Trophoblast cell (in vitro differentiated cells and primary cell): Measurements from ENCODE around the gene CYP1A1. TPM values are rescaled to one million over a fixed set of nuclear protein-coding genes. Genes with fewer than 3 reads are reported as not detected.

Experiments
- DNase-seq, 2 donors: peaks; one replicate each; pipeline ENCODE4 v3.0.0-alpha.2; 2016
- H2AFZ ChIP-seq: 2 replicates; pipeline ENCODE4 v1.6.1; 2013; ENCODE audit warnings: low read length, moderate library complexity, mild to moderate bottlenecking; ENCODE audit not compliant: insufficient read depth, poor library complexity
- H2AK5ac ChIP-seq: 2 replicates; pipeline ENCODE4 v1.6.1; 2013; ENCODE audit warnings: mild to moderate bottlenecking, low read length
- H2BK120ac ChIP-seq: 2 replicates; pipeline ENCODE4 v1.6.1; 2013; ENCODE audit warnings: low read length, mild to moderate bottlenecking, moderate library complexity; ENCODE audit not compliant: insufficient read depth, poor library complexity
- H2BK12ac ChIP-seq: 2 replicates; pipeline ENCODE4 v1.6.1; 2013; ENCODE audit warnings: mild to moderate bottlenecking, low read length, moderate library complexity
- H2BK5ac ChIP-seq: 2 replicates; pipeline ENCODE4 v1.6.1; 2013; ENCODE audit warnings: low read length, low read depth, moderate library complexity, mild to moderate bottlenecking; ENCODE audit not compliant: poor library complexity
- H3K14ac ChIP-seq: 2 replicates; pipeline ENCODE4 v1.6.1; 2013; ENCODE audit warnings: mild to moderate bottlenecking, low read length
- H3K18ac ChIP-seq: 2 replicates; pipeline ENCODE4 v1.6.1; 2013; ENCODE audit warnings: mild to moderate bottlenecking, low read length
- H3K23ac ChIP-seq: 2 replicates; pipeline ENCODE4 v1.6.1; 2013; ENCODE audit warnings: low read length
- H3K27ac ChIP-seq: 2 replicates; pipeline ENCODE4 v1.5.1; 2013; ENCODE audit warnings: low read depth, mild to moderate bottlenecking, inconsistent platforms, low read length, moderate library complexity
- H3K27me3 ChIP-seq: 2 replicates; pipeline ENCODE4 v1.6.1; 2013; ENCODE audit warnings: inconsistent platforms, mild to moderate bottlenecking, low read length, moderate library complexity; ENCODE audit not compliant: insufficient read depth
- H3K36me3 ChIP-seq, 2 experiments: 1 replicate in 1 of 2; 2 replicates in 1 of 2; pipeline ENCODE4 v1.6.1; 2013; ENCODE audit warnings: low read length in 2 of 2, mild to moderate bottlenecking in 2 of 2, moderate library complexity in 1 of 2; ENCODE audit not compliant: insufficient read depth in 2 of 2, control insufficient read depth in 1 of 2
- H3K4ac ChIP-seq: 2 replicates; pipeline ENCODE4 v1.6.1; 2013; ENCODE audit warnings: low read depth, mild to moderate bottlenecking, low read length, moderate library complexity
- H3K4me1 ChIP-seq, 2 experiments: 1 replicate in 1 of 2; 2 replicates in 1 of 2; pipeline ENCODE4 v1.6.1; 2013; ENCODE audit warnings: low read length in 2 of 2, mild to moderate bottlenecking in 2 of 2, moderate library complexity in 1 of 2; ENCODE audit not compliant: insufficient read depth in 2 of 2, control insufficient read depth in 1 of 2
- H3K4me2 ChIP-seq: 2 replicates; pipeline ENCODE4 v1.6.1; 2013; ENCODE audit warnings: inconsistent platforms, mild to moderate bottlenecking, low read length, moderate library complexity
- H3K4me3 ChIP-seq: 2 replicates; pipeline ENCODE4 v1.5.1; 2013; ENCODE audit warnings: mild to moderate bottlenecking, low read depth, low read length, inconsistent platforms
- H3K79me1 ChIP-seq: one replicate; pipeline ENCODE4 v1.6.1; 2013; ENCODE audit warnings: low read length
- H3K79me2 ChIP-seq: 2 replicates; pipeline ENCODE4 v1.6.1; 2013; ENCODE audit warnings: low read length, mild to moderate bottlenecking; ENCODE audit not compliant: control insufficient read depth, insufficient read depth, poor library complexity
- H3K9ac ChIP-seq: 2 replicates; pipeline ENCODE4 v1.6.1; 2013; ENCODE audit warnings: mild to moderate bottlenecking, low read length
- H3K9me3 ChIP-seq: 2 replicates; pipeline ENCODE4 v1.6.1; 2013; ENCODE audit warnings: low read depth, mild to moderate bottlenecking, control low read depth, inconsistent platforms, low read length; ENCODE audit not compliant: insufficient read depth
- H4K12ac ChIP-seq: 2 replicates; pipeline ENCODE4 v1.6.1; 2013; ENCODE audit warnings: low read depth, mild to moderate bottlenecking, low read length, moderate library complexity
- H4K8ac ChIP-seq: 2 replicates; pipeline ENCODE4 v1.6.1; 2013; ENCODE audit warnings: low read depth, mild to moderate bottlenecking, low read length, moderate library complexity
- H4K91ac ChIP-seq: one replicate; pipeline ENCODE4 v1.6.1; 2013; ENCODE audit warnings: low read depth, mild to moderate bottlenecking, low read length, moderate library complexity
- WGBS: extraction: QIAGEN DNeasy Blood & Tissue Kit; methylation state at CpG from one replicate; pipeline ENCODE4 v1.1.7; 2013; ENCODE audit warnings: missing lambda C conversion rate; ENCODE audit not compliant: insufficient read length, insufficient coverage; ENCODE audit errors: extremely low coverage; 5-methylcytosine and 5-hydroxymethylcytosine counted together
- polyA plus RNA-seq: library from polyadenylated mRNA; stranded (reverse); fragments of 200-250 nt; gene quantifications from 2 replicates; pipeline ENCODE4 v1.2.3, GENCODE V29; 2013

The CYP1A1 gene, protein sequence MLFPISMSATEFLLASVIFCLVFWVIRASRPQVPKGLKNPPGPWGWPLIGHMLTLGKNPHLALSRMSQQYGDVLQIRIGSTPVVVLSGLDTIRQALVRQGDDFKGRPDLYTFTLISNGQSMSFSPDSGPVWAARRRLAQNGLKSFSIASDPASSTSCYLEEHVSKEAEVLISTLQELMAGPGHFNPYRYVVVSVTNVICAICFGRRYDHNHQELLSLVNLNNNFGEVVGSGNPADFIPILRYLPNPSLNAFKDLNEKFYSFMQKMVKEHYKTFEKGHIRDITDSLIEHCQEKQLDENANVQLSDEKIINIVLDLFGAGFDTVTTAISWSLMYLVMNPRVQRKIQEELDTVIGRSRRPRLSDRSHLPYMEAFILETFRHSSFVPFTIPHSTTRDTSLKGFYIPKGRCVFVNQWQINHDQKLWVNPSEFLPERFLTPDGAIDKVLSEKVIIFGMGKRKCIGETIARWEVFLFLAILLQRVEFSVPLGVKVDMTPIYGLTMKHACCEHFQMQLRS
- polyA plus RNA-seq, result 1.1 TPM in 2 replicates

DNA sequence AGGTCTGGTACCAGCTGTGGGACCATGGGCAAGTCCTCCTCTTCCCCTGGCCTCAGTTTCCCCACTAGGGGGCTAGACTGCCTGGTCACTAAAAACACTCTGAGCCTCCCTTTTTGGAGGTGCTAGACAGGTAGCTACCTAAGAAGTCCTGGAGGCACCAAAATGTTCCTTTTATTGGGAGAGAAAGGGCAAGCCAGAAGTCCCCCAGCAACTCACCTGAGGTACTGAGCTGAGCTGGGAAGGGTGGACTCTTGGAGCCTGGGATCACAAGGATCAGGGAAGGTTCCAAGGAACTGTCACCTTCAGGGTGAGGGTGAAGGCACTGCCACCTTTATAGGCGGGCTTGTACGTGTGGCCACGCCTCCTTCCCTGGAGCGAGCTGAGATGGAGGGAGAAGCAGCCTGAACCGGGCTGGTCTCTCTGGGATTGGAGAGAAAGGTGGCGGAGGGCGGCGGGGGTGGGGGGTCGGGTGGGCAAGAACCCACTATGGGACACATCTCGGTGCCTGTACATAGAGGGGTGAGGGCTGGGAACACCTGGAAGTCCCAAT lies at the start of gene CYP1A1:
TSS of gene CYP1A1 (minus strand) at position 304 of the 550 bp plus-strand sequence. CDS start 2,431 bp downstream, outside the sequence.
- no peak within 1 kb of the TSS for H3K18ac ChIP-seq
- no peak within 1 kb of the TSS for H3K9ac ChIP-seq
- no CpG with 5 or more reads among the region's 10 CpGs for WGBS
- DNase-seq, result peak in 1 of 2 donors; percentile 57
- H3K9me3 ChIP-seq, result peaks cover 12% of the 10 kb centered on the region
- H3K4me1 ChIP-seq, result peaks cover 10% of the 10 kb centered on the region in 2 experiments
- no peak within 1 kb of the TSS for H2BK5ac ChIP-seq
- no peak within 1 kb of the TSS for H4K8ac ChIP-seq
- no peaks in the 10 kb centered on the region for H3K79me2 ChIP-seq
- H3K4me2 ChIP-seq, result peak within 1 kb of the TSS; percentile 71
- peak within 1 kb of the TSS; percentile 45 for H2AFZ ChIP-seq
- H3K4me3 ChIP-seq, result peak within 1 kb of the TSS; percentile 61
- H2BK12ac ChIP-seq, result no peak within 1 kb of the TSS
- peaks cover 19% of the 10 kb centered on the region for H3K27me3 ChIP-seq
- H2AK5ac ChIP-seq, result no peak within 1 kb of the TSS
- H3K23ac ChIP-seq, result no peak within 1 kb of the TSS
- H3K14ac ChIP-seq, result no peak within 1 kb of the TSS
- H3K27ac ChIP-seq, result no peak within 1 kb of the TSS
- no peak within 1 kb of the TSS for H2BK120ac ChIP-seq
- H3K79me1 ChIP-seq, result no peaks in the 10 kb centered on the region
- H4K12ac ChIP-seq, result no peak within 1 kb of the TSS
- no peak within 1 kb of the TSS for H4K91ac ChIP-seq
- H3K4ac ChIP-seq, result no peak within 1 kb of the TSS
- H3K36me3 ChIP-seq, result no peaks in the 10 kb centered on the region

DNA sequence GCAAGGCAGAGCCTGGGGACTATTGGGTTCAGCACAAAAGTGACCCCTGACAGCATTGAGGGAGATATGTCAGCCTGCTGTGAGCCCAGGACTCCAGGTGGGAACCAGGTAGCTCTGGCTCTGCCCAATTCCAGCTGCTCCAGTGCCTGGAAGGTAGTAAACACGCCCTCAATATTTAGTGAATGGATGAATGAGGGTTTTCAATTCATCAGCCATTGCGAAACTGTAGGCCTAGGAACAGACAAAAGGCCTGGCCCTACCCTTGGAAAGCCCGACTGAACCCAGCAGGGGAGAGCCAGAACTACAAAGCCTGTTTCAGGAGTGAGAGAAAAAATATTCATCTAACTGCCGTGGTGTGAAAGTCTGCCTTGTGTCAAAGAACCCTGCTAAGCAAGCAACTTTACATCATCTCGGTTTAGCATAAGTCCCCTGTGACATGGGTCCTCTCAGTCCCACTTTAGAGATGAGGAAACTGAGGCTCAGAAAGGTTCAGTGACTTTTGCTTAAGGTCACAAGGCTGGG lies 48.5 kb upstream of the CYP1A1 start:
- no peaks in the 10 kb centered on the region for H3K79me1 ChIP-seq
- H2BK12ac ChIP-seq, result no peak overlapping the region
- no peaks in the 10 kb centered on the region for H3K36me3 ChIP-seq
- H3K4me3 ChIP-seq, result no peak overlapping the region
- no peaks in the 10 kb centered on the region for H3K79me2 ChIP-seq
- no peaks in the 10 kb centered on the region for H3K27me3 ChIP-seq
- peaks cover 8 to 10% of the 10 kb centered on the region in 2 experiments for H3K4me1 ChIP-seq
- H3K23ac ChIP-seq, result no peak overlapping the region
- no CpG with 5 or more reads among the region's 5 CpGs for WGBS
- no peak overlapping the region for H3K4me2 ChIP-seq
- H2BK5ac ChIP-seq, result no peak overlapping the region
- H3K9ac ChIP-seq, result no peak overlapping the region
- no peak overlapping the region for H3K14ac ChIP-seq
- no peak overlapping the region for H2BK120ac ChIP-seq
- no peak overlapping the region for H4K91ac ChIP-seq
- DNase-seq, result no peak
- H4K12ac ChIP-seq, result no peak overlapping the region
- H3K9me3 ChIP-seq, result no peaks in the 10 kb centered on the region
- no peak overlapping the region for H3K27ac ChIP-seq
- H3K4ac ChIP-seq, result no peak overlapping the region
- H3K18ac ChIP-seq, result no peak overlapping the region
- no peak overlapping the region for H2AK5ac ChIP-seq
- H4K8ac ChIP-seq, result no peak overlapping the region
- no peak overlapping the region for H2AFZ ChIP-seq

DNA sequence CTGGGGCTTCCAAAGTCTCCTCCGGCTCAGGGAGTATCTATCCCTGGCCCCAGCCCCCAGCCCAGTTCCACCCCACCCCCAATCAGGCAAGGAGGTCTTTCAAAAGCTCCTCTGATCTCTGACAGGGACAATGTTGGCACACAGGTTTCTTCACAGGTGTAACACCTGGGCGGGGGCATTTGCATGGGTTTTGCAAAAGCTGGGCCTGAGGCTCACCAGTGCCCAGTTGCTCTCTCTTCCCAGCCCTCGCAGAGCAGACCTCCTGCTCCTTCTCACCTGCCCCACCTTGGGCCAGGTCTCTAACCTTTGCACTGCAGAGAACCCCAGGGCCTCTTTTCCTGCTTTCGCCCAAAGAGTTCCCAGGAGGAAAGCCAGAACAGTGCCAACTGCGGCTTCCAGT lies 48.0 kb upstream of the CYP1A1 start:
- Histone ChIP-seq H3K27ac (no peak overlapping the region), H3K18ac (no peak overlapping the region), H3K4ac (no peak overlapping the region), H3K4me1 (peaks cover 8 to 10% of the 10 kb centered on the region in 2 experiments), H4K12ac (no peak overlapping the region), H2AK5ac (no peak overlapping the region), H4K8ac (no peak overlapping the region), H3K9me3 (no peaks in the 10 kb centered on the region), H3K36me3 (no peaks in the 10 kb centered on the region), H2BK5ac (no peak overlapping the region), H3K14ac (no peak overlapping the region), H3K79me2 (no peaks in the 10 kb centered on the region), H3K27me3 (no peaks in the 10 kb centered on the region), H2BK12ac (no peak overlapping the region), H3K23ac (no peak overlapping the region), H2AFZ (no peak overlapping the region), H4K91ac (no peak overlapping the region), H3K9ac (no peak overlapping the region), H3K79me1 (no peaks in the 10 kb centered on the region), H2BK120ac (no peak overlapping the region), H3K4me2 (no peak overlapping the region), H3K4me3 (no peak overlapping the region)
- no CpG with 5 or more reads among the region's 5 CpGs for WGBS
- DNase-seq, result no peak

DNA sequence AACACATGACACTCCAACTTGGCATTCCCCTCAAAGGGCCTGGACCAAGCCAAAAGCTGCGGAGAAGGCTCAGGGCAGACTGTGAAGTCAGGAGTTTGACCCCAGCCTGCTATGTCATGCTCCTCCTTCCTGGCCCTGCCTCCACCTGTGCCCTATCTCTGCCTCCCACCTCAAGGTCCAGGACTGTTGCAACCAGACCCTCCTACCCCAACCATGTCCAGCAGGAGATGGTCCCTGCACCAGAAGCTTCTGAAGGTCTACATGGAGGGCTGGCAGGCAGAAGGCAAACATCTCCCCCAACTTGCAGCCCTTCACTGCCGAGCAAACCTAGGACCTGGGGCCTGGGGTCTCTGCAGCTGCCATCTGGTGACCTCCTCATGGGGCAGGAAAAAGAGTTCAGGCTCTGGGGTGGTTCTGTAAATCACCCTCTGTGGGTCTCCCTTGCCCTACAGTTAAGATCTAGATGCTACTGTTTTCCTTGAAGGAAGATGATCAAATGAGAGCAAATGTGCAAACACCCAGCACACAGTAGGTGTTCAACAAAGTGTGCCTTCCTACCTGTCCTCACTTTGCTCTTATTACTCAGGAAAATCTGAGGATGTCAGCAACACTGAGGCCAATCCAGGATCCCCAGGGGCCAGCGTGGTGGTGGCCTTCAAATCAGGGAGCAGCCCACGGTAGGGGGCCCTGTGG lies 45.0 kb upstream of the CYP1A1 start:
- H3K14ac ChIP-seq, result no peak overlapping the region
- H4K8ac ChIP-seq, result no peak overlapping the region
- no peaks in the 10 kb centered on the region for H3K79me2 ChIP-seq
- no peaks in the 10 kb centered on the region for H3K36me3 ChIP-seq
- no peak overlapping the region for H3K27ac ChIP-seq
- no peak overlapping the region for H2BK12ac ChIP-seq
- H2BK120ac ChIP-seq, result no peak overlapping the region
- no peak overlapping the region for H3K18ac ChIP-seq
- no peak overlapping the region for H3K4me2 ChIP-seq
- no peak overlapping the region for H2AFZ ChIP-seq
- H3K4ac ChIP-seq, result no peak overlapping the region
- no peak for DNase-seq
- no peak overlapping the region for H4K91ac ChIP-seq
- H2BK5ac ChIP-seq, result no peak overlapping the region
- H4K12ac ChIP-seq, result no peak overlapping the region
- WGBS, result no CpG with 5 or more reads among the region's 4 CpGs
- H3K27me3 ChIP-seq, result no peaks in the 10 kb centered on the region
- H3K79me1 ChIP-seq, result no peaks in the 10 kb centered on the region
- no peak overlapping the region for H3K23ac ChIP-seq
- no peaks in the 10 kb centered on the region for H3K4me1 ChIP-seq
- H3K9me3 ChIP-seq, result no peaks in the 10 kb centered on the region
- no peak overlapping the region for H3K9ac ChIP-seq
- H3K4me3 ChIP-seq, result no peak overlapping the region
- H2AK5ac ChIP-seq, result no peak overlapping the region
